Osteocyte (in vitro differentiated cells): ENCODE data around the gene ATXN10. TPM values are rescaled to one million over a fixed set of nuclear protein-coding genes. Genes with fewer than 3 reads are reported as not detected.

Experiments
- DNase-seq: peaks from one replicate; pipeline ENCODE4 v3.0.0; 2021; ENCODE audit warnings: mixed read lengths; ENCODE audit not compliant: unreplicated experiment; ENCODE audit errors: extremely low spot score
- H3K27ac Mint-ChIP-seq: one replicate; pipeline ENCODE4 v1.8.0; 2021; ENCODE audit warnings: mild to moderate bottlenecking, mixed read lengths; ENCODE audit not compliant: unreplicated experiment
- H3K27me3 Mint-ChIP-seq: one replicate; pipeline ENCODE4 v1.8.0; 2021; ENCODE audit warnings: mixed read lengths; ENCODE audit not compliant: unreplicated experiment
- H3K36me3 Mint-ChIP-seq: one replicate; pipeline ENCODE4 v1.8.0; 2021; ENCODE audit warnings: mixed read lengths; ENCODE audit not compliant: unreplicated experiment
- H3K4me1 Mint-ChIP-seq: one replicate; pipeline ENCODE4 v1.8.0; 2021; ENCODE audit warnings: mixed read lengths; ENCODE audit not compliant: unreplicated experiment
- H3K4me3 Mint-ChIP-seq: one replicate; pipeline ENCODE4 v1.8.0; 2021; ENCODE audit warnings: mild to moderate bottlenecking, moderate library complexity, mixed read lengths; ENCODE audit not compliant: unreplicated experiment
- H3K9me3 Mint-ChIP-seq: one replicate; pipeline ENCODE4 v1.8.0; 2021; ENCODE audit warnings: mixed read lengths; ENCODE audit not compliant: unreplicated experiment
- total RNA-seq: library from RNA; stranded (reverse); gene quantifications from 2 replicates; pipeline ENCODE4 v1.2.1, GENCODE V29; 2021
- TF ChIP-seq, protein P1 (sequence below): fragments of 200-600 bp; sonication (generic); IDR thresholded peaks from 2 replicates; pipeline ENCODE4 v1.5.0; 2021; ENCODE audit warnings: antibody characterized with exemption, mild to moderate bottlenecking, moderate library complexity

Gene ATXN10
- total RNA-seq, 1 donor from 2014 or later: 164 TPM

GRCh38 chr22:45831394-45831793, 159.8 kb downstream of the ATXN10 start:
- TF ChIP-seq, protein P1, sequence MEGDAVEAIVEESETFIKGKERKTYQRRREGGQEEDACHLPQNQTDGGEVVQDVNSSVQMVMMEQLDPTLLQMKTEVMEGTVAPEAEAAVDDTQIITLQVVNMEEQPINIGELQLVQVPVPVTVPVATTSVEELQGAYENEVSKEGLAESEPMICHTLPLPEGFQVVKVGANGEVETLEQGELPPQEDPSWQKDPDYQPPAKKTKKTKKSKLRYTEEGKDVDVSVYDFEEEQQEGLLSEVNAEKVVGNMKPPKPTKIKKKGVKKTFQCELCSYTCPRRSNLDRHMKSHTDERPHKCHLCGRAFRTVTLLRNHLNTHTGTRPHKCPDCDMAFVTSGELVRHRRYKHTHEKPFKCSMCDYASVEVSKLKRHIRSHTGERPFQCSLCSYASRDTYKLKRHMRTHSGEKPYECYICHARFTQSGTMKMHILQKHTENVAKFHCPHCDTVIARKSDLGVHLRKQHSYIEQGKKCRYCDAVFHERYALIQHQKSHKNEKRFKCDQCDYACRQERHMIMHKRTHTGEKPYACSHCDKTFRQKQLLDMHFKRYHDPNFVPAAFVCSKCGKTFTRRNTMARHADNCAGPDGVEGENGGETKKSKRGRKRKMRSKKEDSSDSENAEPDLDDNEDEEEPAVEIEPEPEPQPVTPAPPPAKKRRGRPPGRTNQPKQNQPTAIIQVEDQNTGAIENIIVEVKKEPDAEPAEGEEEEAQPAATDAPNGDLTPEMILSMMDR: peak; percentile 64

GRCh38 chr22:45832180-45832579, 160.5 kb downstream of the ATXN10 start:
- peaks cover 20% of the 10 kb centered on the region for H3K36me3 Mint-ChIP-seq
- no peak for DNase-seq
- no peak overlapping the region for H3K27ac Mint-ChIP-seq
- peaks cover 27% of the 10 kb centered on the region for H3K9me3 Mint-ChIP-seq
- no peak overlapping the region for H3K4me3 Mint-ChIP-seq
- TF ChIP-seq, protein P1: no peak
- H3K27me3 Mint-ChIP-seq: no peaks in the 10 kb centered on the region
- peaks cover 14% of the 10 kb centered on the region for H3K4me1 Mint-ChIP-seq

More at GRCh38 chr22:45831394-45831793, 159.8 kb downstream of the ATXN10 start:
- Mint-ChIP-seq H3K36me3 (peaks cover 22% of the 10 kb centered on the region), H3K27me3 (no peaks in the 10 kb centered on the region), H3K9me3 (peaks cover 29% of the 10 kb centered on the region), H3K27ac (no peak overlapping the region), H3K4me1 (peaks cover 14% of the 10 kb centered on the region), H3K4me3 (no peak overlapping the region)
- no peak for DNase-seq

- H3K27ac Mint-ChIP-seq: peak overlapping the region; percentile 20
- no peaks in the 10 kb centered on the region for H3K27me3 Mint-ChIP-seq
- TF ChIP-seq, protein P1: no peak
Observed at GRCh38 chr22:45832959-45833580, 161.4 kb downstream of the ATXN10 start.

DNA sequence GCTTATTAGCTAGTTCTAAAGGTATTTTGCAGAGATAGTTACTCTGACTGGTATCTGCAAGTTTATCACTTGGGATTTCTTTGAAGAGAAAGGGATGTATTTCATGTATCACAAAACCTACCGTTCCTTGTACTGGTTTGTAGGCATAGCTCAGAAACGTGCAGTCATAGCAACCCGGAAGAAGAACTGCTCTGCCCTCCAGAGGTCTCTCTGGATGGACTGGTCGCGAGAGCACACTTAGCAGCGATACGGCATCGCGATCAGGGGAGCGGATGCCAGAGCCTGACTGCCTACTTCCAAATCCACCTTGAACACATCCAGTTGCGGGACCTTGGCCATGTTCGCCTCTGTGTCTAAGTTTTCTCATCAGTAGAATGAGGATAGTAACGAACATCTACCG, 162.0 kb downstream of the ATXN10 start:
- Mint-ChIP-seq H3K27me3 (no peaks in the 10 kb centered on the region), H3K36me3 (peaks cover 16% of the 10 kb centered on the region), H3K9me3 (peaks cover 16% of the 10 kb centered on the region), H3K4me1 (peaks cover 14% of the 10 kb centered on the region), H3K27ac (no peak overlapping the region), H3K4me3 (no peak overlapping the region)
- TF ChIP-seq, protein P1: no peak
- DNase-seq: no peak

More at GRCh38 chr22:45832959-45833580, 161.4 kb downstream of the ATXN10 start:
- peaks cover 14% of the 10 kb centered on the region for H3K4me1 Mint-ChIP-seq
- DNase-seq: no peak
- H3K9me3 Mint-ChIP-seq: peaks cover 19% of the 10 kb centered on the region
- H3K36me3 Mint-ChIP-seq: peaks cover 17% of the 10 kb centered on the region
- H3K4me3 Mint-ChIP-seq: no peak overlapping the region

DNA sequence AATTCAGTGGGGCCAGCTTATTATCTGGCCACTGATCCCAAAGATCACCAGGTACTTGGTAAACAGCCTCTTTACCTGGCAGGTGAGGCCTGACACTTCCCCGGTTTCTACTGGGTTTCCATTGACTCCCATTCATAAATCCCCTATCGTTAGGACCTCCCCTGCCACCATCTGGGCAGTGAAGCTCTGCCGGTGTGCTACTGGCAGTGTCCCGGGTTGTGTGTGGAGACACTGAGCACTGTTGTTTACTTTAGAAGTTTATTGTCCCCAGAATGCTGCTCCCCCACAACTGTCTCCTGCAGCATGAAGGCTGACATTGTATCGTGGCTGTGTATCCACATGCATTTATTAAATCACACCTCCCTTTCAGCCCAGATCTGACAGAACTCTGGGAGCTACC, 162.6 kb downstream of the ATXN10 start:
- H3K27ac Mint-ChIP-seq: no peak overlapping the region
- TF ChIP-seq, protein P1: no peak
- H3K4me1 Mint-ChIP-seq: peaks cover 14% of the 10 kb centered on the region
- no peak for DNase-seq
- H3K4me3 Mint-ChIP-seq: no peak overlapping the region
- no peaks in the 10 kb centered on the region for H3K27me3 Mint-ChIP-seq
- peaks cover 10% of the 10 kb centered on the region for H3K9me3 Mint-ChIP-seq
- peaks cover 10% of the 10 kb centered on the region for H3K36me3 Mint-ChIP-seq
